A549 treated with DMSO at 1 μM for 4 hours (cell line): Measurements from ENCODE around the gene OR2G6. TPM values are rescaled to one million over a fixed set of nuclear protein-coding genes. Genes with fewer than 3 reads are reported as not detected.

Source experiments
- total RNA-seq: library from RNA; stranded (reverse); fragments of 200-300 nt; extraction: Qiagen RNA extraction; gene quantifications from 5 replicates; pipeline ENCODE4 v1.2.3, GENCODE V29; 2022; ENCODE audit warnings: low read depth

OR2G6 gene
- total RNA-seq, result not detected in 5 replicates

DNA sequence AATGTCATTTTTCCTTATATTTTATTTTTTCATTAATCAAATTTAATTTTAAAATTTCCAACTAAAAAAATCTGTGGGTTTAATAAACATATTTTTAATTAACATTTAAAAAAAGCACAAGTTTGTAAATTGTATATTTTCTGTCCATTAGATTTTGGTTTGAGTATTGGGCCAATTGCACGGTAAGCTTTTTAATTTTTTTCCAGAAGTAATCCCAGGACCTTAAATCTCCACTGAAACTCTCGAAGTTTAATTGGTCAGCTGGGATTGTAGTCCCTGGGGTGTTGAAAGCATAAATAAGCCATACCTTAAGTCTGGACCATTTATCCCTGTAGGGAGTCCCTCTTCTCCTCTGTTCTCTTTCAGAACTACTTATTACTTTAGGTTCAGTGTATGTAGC, at the start of gene OR2G6:
OR2G6 (plus strand) TSS at position 301 of the 400 bp plus-strand sequence. CDS start 13,574 bp downstream, outside the sequence.

DNA sequence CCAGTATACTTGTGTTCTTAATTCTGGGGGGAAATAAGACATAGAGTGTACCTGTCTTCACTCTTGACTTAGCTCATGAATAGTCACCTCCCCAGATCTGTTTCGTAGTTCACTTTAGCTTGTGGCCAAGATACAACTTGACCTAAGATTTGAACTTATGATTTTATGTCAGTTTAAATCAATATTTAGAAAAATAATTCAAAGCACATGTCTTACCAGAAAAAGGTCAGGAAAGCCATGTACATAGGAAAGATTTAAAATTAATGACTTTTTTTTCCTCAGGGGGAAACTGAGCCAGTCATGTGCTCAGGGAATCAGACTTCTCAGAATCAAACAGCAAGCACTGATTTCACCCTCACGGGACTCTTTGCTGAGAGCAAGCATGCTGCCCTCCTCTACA, 34.8 kb upstream of the OR2G6 start, which contains the start of gene OR2T3:
OR2T3 (plus strand) TSS at position 301 of the 400 bp plus-strand sequence; CDS start at position 301, 0 bp downstream.

DNA sequence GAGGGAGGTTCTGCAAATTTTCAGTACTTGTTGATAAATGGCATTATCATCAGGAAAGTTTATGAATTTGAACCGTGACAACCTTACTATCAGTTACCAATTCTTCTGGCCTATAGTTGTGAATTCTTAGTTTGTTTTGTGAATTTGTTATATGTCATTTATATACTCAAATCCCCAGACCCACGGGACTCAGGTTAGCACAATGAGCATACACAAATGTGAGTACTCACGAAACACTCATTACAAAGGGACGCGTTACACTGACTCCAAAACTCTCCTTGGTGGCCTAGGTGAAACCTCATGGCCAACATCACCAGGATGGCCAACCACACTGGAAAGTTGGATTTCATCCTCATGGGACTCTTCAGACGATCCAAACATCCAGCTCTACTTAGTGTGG, 19.6 kb upstream of the OR2G6 start, which contains the start of gene OR2T5:
OR2T5 (plus strand) TSS at position 301 of the 400 bp plus-strand sequence; CDS start at position 301, 0 bp downstream.

DNA sequence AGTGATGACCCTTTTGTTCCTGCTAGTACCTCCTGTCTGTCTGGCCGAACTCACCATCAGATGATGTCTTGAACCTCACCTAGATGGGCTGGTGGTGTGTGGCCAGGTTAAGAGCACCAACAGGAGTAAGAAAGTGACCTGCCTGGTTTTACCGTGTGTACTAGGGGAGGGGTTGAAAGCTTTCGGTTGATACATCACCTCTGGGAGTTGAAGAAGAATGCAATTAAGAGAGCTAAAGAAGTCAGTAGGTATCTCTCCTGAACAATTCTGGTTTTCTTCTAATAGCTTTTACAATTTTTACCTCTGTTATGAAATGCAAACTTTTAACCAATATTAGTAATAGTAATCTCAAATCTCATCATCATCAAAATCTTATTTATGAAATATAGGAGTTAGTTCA, 54.8 kb downstream of the OR2G6 start, which contains the start of gene OR2T29:
OR2T29 (minus strand) TSS at position 101 of the 400 bp plus-strand sequence. CDS start 3,281 bp downstream, outside the sequence.

DNA sequence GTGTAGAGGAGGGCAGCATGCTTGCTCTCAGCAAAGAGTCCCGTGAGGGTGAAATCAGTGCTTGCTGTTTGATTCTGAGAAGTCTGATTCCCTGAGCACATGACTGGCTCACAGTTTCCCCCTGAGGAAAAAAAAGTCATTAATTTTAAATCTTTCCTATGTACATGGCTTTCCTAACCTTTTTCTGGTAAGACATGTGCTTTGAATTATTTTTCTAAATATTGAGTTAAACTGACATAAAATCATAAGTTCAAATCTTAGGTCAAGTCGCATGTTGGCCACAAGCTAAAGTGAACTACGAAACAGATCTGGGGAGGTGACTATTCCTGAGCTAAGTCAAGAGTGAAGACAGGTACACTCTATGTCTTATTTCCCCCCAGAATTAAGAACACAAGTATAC, 66.8 kb downstream of the OR2G6 start, which contains the start of gene OR2T34:
OR2T34 (minus strand) TSS at position 101 of the 400 bp plus-strand sequence; CDS start at position 101, 0 bp downstream.

Other genes starting within 250 kb of the OR2G6 start
- not detected in 5 replicates for gene OR2T33, start 230.1 kb upstream of the OR2G6 start, total RNA-seq
- gene OR2T12, start 204.6 kb upstream of the OR2G6 start, total RNA-seq, result not detected in 5 replicates
- gene OR2M7, start 183.5 kb upstream of the OR2G6 start, total RNA-seq, result not detected in 5 replicates
- not detected in 5 replicates for gene OR14C36, start 159.3 kb upstream of the OR2G6 start, total RNA-seq
- not detected in 5 replicates for gene OR2T4, start 146.4 kb upstream of the OR2G6 start, total RNA-seq
- not detected in 5 replicates for gene OR2T6, start 132.3 kb upstream of the OR2G6 start, total RNA-seq
- not detected in 5 replicates for gene OR2T1, start 105.0 kb upstream of the OR2G6 start, total RNA-seq
- not detected in 5 replicates for gene OR2T2, start 62.4 kb upstream of the OR2G6 start, total RNA-seq
- not detected in 5 replicates for gene OR2T3, start 34.7 kb upstream of the OR2G6 start, total RNA-seq
- gene OR2T5, start 19.5 kb upstream of the OR2G6 start, total RNA-seq, result not detected in 5 replicates
- not detected in 5 replicates for gene OR2T29, start 54.7 kb downstream of the OR2G6 start, total RNA-seq
- not detected in 5 replicates for gene OR2T34, start 66.7 kb downstream of the OR2G6 start, total RNA-seq
- gene OR2T10, start 89.6 kb downstream of the OR2G6 start, total RNA-seq, result not detected in 5 replicates
- not detected in 5 replicates for gene OR2T11, start 127.0 kb downstream of the OR2G6 start, total RNA-seq
- gene OR2T35, start 137.2 kb downstream of the OR2G6 start, total RNA-seq, result not detected in 5 replicates
- gene OR2T27, start 147.5 kb downstream of the OR2G6 start, total RNA-seq, result not detected in 5 replicates
- not detected in 5 replicates for gene OR14I1, start 194.7 kb downstream of the OR2G6 start, total RNA-seq
- 0.11 to 0.32 TPM (median 0.17 TPM) in 3 of 5 replicates, not detected in the others for gene LYPD8, start 247.7 kb downstream of the OR2G6 start, total RNA-seq